NB4 (cell line): ENCODE results near the gene RASSF4.

Experiments used
- POLR2A ChIP-seq: IDR thresholded peaks from 2 replicates; pipeline ENCODE4 v1.6.1; 2011; ENCODE audit warnings: mild to moderate bottlenecking; ENCODE audit not compliant: insufficient read length; ENCODE audit errors: extremely low read depth
- TF ChIP-seq, protein P1 (sequence below): IDR thresholded peaks from one replicate; pipeline ENCODE4 v1.5.1; 2012; ENCODE audit warnings: low read depth, low read length
- TF ChIP-seq, protein P2 (sequence below): IDR thresholded peaks from 2 replicates; pipeline ENCODE4 v1.6.1; 2011; ENCODE audit warnings: low read depth, low read length

DNA sequence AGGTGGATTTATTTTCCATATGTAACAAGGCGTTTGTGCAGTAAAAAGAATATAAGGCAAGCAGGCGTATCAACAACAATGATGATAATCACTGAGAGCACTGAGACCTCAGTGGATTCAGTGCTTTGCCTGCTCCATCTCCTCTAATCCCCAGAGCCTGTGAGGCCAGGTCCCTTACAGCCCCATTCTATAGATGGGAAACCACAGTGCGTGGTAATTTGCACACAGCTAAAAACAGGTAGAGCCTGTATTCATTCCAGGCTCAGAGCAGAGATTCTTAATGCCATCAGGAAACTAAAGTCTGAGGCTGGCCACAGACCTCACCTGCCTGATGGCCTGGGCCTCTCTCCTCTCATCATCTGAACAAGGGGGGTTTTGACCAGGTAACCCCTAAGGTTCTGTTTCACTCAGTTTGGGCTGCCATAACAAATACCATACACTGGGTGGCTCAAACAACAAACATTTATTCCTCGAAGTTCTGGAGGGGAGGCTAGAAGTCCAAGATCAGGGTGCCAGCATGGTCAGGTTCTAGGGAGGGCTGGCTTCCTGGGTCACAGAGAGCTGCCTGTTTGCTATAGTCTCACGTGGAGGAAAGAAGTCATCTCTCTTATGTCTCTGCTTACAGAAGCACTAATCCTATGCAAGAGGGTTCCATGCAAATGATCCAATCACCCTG lies 10.3 kb upstream of the RASSF4 start:
- no peak for TF ChIP-seq POLR2A
- TF ChIP-seq, protein P1, sequence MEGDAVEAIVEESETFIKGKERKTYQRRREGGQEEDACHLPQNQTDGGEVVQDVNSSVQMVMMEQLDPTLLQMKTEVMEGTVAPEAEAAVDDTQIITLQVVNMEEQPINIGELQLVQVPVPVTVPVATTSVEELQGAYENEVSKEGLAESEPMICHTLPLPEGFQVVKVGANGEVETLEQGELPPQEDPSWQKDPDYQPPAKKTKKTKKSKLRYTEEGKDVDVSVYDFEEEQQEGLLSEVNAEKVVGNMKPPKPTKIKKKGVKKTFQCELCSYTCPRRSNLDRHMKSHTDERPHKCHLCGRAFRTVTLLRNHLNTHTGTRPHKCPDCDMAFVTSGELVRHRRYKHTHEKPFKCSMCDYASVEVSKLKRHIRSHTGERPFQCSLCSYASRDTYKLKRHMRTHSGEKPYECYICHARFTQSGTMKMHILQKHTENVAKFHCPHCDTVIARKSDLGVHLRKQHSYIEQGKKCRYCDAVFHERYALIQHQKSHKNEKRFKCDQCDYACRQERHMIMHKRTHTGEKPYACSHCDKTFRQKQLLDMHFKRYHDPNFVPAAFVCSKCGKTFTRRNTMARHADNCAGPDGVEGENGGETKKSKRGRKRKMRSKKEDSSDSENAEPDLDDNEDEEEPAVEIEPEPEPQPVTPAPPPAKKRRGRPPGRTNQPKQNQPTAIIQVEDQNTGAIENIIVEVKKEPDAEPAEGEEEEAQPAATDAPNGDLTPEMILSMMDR: no peak
- TF ChIP-seq, protein P2, sequence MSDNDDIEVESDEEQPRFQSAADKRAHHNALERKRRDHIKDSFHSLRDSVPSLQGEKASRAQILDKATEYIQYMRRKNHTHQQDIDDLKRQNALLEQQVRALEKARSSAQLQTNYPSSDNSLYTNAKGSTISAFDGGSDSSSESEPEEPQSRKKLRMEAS: no peak
